ENCODE measurements around the gene LILRB5. TPM values are rescaled to one million over a fixed set of nuclear protein-coding genes. Genes with fewer than 3 reads are reported as not detected.
"Not testable (repeated sequence)": the region's sequence is repeated elsewhere in the genome, so short reads cannot be mapped to it uniquely, and the experiment has no call there.

Gene LILRB5
- total and polyA plus RNA-seq, 4 donors: 2.2 to 5.8 (median 3.5) TPM

DNA sequence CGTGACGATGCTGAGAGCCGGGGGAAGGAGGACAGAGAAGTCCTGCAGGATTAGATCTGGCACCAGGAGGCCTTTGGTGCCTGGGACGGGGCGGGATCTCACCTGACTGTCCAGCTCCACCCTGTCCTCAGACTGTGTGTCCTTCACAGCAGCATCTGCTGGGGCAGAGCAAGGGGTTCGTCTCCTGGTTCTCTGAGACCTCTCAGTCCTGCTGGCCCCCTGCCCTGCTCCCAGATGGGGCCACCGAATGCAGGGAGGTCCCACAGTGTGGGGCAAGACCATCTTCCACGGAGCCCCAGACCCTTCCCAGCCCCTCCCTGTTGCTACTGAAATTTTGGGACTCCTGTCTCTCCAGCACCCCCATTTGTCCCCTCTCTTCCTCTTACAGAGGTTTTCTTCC is 38.8 kb downstream of the LILRB5 start:
- TF ChIP-seq, protein P1, sequence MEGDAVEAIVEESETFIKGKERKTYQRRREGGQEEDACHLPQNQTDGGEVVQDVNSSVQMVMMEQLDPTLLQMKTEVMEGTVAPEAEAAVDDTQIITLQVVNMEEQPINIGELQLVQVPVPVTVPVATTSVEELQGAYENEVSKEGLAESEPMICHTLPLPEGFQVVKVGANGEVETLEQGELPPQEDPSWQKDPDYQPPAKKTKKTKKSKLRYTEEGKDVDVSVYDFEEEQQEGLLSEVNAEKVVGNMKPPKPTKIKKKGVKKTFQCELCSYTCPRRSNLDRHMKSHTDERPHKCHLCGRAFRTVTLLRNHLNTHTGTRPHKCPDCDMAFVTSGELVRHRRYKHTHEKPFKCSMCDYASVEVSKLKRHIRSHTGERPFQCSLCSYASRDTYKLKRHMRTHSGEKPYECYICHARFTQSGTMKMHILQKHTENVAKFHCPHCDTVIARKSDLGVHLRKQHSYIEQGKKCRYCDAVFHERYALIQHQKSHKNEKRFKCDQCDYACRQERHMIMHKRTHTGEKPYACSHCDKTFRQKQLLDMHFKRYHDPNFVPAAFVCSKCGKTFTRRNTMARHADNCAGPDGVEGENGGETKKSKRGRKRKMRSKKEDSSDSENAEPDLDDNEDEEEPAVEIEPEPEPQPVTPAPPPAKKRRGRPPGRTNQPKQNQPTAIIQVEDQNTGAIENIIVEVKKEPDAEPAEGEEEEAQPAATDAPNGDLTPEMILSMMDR (IDR thresholded peaks at IDR 0.05; ENCODE audit: control extremely low read depth, extremely low read depth): no peak
- Histone ChIP-seq H3K4me3 (no peak overlapping the region), H3K9me3 (ENCODE audit: control insufficient read depth in 4 of 4, insufficient read depth in 3 of 4, low read length in 3 of 4) (no peaks in the 10 kb centered on the region), H3K4me1 (ENCODE audit: control insufficient read depth in 5 of 5, insufficient read depth in 5 of 5, low read length in 5 of 5) (no peaks in the 10 kb centered on the region), H3K36me3 (ENCODE audit: control insufficient read depth in 4 of 4, insufficient read depth in 4 of 4, low read length in 4 of 4) (peaks cover 0 to 6% (median 0%) of the 10 kb centered on the region in 4 donors), H3K27me3 (ENCODE audit: control insufficient read depth in 3 of 3, insufficient read depth in 3 of 3, low read length in 2 of 3) (peaks cover 0 to 5% (median 0%) of the 10 kb centered on the region in 3 donors), H3K27ac (ENCODE audit: low read depth in 1 of 2, low read length in 1 of 2) (no peak overlapping the region), H3K9ac (ENCODE audit: insufficient read depth in 1 of 2, low read length in 2 of 2) (no peak overlapping the region)
- ATAC-seq (ENCODE audit: insufficient read depth, low FRiP score) (no peak), DNase-seq (no peak)
- 80 to 84% methylated on average over 8 of the region's 8 CpGs for WGBS, 2 donors

DNA sequence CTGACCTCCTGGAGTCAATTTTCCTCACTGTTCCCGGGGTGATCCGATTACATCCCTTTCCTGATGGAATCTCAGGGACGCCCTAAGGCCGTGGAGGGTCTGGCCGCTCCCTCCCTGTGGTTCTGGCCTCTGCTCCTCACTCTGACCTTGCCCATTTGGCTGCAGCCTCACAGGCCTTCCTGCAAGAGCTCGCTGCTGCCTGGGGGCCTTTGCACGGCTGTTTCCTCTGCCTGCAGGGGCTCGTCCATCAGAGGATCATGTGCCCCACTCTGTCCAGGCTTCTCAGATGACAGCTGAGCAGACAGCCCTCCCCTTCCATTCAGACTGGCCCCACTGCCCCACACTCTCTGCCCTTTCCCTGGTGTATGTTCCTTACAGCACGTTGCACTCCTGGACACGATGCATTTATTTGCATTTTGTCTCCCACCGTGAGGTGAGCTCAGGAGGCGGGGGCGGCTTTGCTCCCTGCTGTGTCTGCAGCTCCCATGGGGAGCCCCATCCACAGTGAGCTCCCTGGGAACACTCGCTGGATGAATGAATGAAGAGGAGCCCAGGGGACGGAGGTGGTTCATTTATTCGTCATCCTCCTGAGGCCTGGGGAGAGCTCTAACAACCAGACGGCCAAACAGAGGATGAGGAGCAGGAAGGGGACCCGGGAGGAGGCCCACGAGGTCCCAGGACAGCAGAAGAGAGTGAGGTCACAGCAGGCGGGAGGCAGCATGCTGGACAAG is 39.4 kb downstream of the LILRB5 start:
- H3K36me3 ChIP-seq (ENCODE audit: control insufficient read depth in 4 of 4, insufficient read depth in 4 of 4, low read length in 4 of 4); DNase-seq; H3K4me1 ChIP-seq (ENCODE audit: control insufficient read depth in 5 of 5, insufficient read depth in 5 of 5, low read length in 5 of 5); H3K9me3 ChIP-seq (ENCODE audit: control insufficient read depth in 4 of 4, insufficient read depth in 3 of 4, low read length in 3 of 4); ATAC-seq (ENCODE audit: insufficient read depth, low FRiP score); H3K27me3 ChIP-seq (ENCODE audit: control insufficient read depth in 3 of 3, insufficient read depth in 3 of 3, low read length in 2 of 3); H3K9ac ChIP-seq (ENCODE audit: insufficient read depth in 1 of 2, low read length in 2 of 2); H3K27ac ChIP-seq (ENCODE audit: low read depth in 1 of 2, low read length in 1 of 2); H3K4me3 ChIP-seq: not testable (repeated sequence)
- WGBS, 2 donors: 62 to 68% methylated on average over 14 to 17 of the region's 20 CpGs

DNA sequence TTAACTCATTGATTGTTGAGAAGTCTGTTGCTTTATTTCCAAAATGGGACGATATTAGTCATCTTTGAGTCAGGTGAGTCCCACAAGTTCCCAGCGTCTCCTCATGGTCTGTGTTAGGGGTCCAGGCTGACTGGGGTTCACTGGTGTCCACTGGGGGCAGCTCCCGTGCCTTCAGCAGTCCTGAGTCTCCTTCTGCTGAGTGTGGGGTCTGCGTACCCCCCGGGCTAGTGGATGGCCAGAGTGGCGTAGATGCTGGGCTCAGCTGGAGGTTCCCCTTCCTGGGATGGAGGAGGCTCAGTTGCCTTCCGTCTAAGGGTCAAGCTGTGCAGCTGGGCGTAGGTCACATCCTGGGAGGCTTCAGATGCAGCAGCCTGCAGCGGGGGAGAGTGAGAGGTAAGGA is 40.2 kb downstream of the LILRB5 start:
- TF ChIP-seq, protein P1 (IDR thresholded peaks at IDR 0.05; ENCODE audit: control extremely low read depth, extremely low read depth): no peak
- Histone ChIP-seq H3K9ac (ENCODE audit: insufficient read depth in 1 of 2, low read length in 2 of 2) (no peak overlapping the region), H3K36me3 (ENCODE audit: control insufficient read depth in 4 of 4, insufficient read depth in 4 of 4, low read length in 4 of 4) (peaks cover 0 to 6% (median 0%) of the 10 kb centered on the region in 4 donors), H3K4me3 (no peak overlapping the region), H3K9me3 (ENCODE audit: control insufficient read depth in 4 of 4, insufficient read depth in 3 of 4, low read length in 3 of 4) (no peaks in the 10 kb centered on the region), H3K4me1 (ENCODE audit: control insufficient read depth in 5 of 5, insufficient read depth in 5 of 5, low read length in 5 of 5) (no peaks in the 10 kb centered on the region), H3K27me3 (ENCODE audit: control insufficient read depth in 3 of 3, insufficient read depth in 3 of 3, low read length in 2 of 3) (no peaks in the 10 kb centered on the region), H3K27ac (ENCODE audit: low read depth in 1 of 2, low read length in 1 of 2) (no peak overlapping the region)
- DNase-seq (no peak), ATAC-seq (ENCODE audit: insufficient read depth, low FRiP score) (no peak)
- 85 to 90% methylated on average over 9 of the region's 9 CpGs for WGBS, 2 donors

DNA sequence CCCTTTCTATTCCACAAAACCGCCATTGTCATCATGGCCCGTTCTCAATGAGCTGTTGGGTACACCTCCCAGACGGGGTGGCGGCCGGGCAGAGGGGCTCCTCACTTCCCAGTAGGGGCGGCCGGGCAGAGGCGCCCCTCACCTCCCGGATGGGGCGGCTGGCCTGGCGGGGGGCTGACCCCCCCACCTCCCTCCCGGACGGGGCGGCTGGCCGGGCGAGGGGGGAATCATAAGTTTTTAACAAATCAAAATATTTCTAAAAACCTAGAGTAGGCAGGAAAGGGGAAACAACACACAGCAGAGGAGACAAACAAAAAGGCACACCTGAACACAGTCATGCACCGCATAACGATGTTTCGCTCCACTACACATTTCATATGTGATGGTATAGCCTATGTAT is 42.3 kb downstream of the LILRB5 start:
- peaks cover 0 to 15% (median 5%) of the 10 kb centered on the region in 5 donors for H3K4me1 ChIP-seq (ENCODE audit: control insufficient read depth in 5 of 5, insufficient read depth in 5 of 5, low read length in 5 of 5)
- H3K9ac ChIP-seq (ENCODE audit: insufficient read depth in 1 of 2, low read length in 2 of 2); DNase-seq; H3K4me3 ChIP-seq; H3K27me3 ChIP-seq (ENCODE audit: control insufficient read depth in 3 of 3, insufficient read depth in 3 of 3, low read length in 2 of 3); H3K9me3 ChIP-seq (ENCODE audit: control insufficient read depth in 4 of 4, insufficient read depth in 3 of 4, low read length in 3 of 4); H3K27ac ChIP-seq (ENCODE audit: low read depth in 1 of 2, low read length in 1 of 2); H3K36me3 ChIP-seq (ENCODE audit: control insufficient read depth in 4 of 4, insufficient read depth in 4 of 4, low read length in 4 of 4); ATAC-seq (ENCODE audit: insufficient read depth, low FRiP score): not testable (repeated sequence)
- 94 to 95% methylated on average over 13 to 14 of the region's 19 CpGs for WGBS, 2 donors

DNA sequence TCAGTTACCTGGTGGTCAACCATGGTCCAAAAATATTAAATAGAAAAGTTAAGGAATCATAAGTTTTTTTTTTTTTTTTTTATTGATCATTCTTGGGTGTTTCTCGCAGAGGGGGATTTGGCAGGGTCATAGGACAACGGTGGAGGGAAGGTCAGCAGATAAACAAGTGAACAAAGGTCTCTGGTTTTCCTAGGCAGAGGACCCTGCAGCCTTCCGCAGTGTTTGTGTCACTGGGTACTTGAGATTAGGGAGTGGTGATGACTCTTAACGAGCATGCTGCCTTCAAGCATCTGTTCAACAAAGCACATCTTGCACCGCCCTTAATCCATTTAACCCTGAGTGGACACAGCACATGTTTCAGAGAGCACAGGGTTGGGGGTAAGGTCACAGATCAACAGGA is 42.9 kb downstream of the LILRB5 start:
- H3K4me3 ChIP-seq; H3K36me3 ChIP-seq (ENCODE audit: control insufficient read depth in 4 of 4, insufficient read depth in 4 of 4, low read length in 4 of 4); DNase-seq; H3K27me3 ChIP-seq (ENCODE audit: control insufficient read depth in 3 of 3, insufficient read depth in 3 of 3, low read length in 2 of 3); H3K27ac ChIP-seq (ENCODE audit: low read depth in 1 of 2, low read length in 1 of 2); ATAC-seq (ENCODE audit: insufficient read depth, low FRiP score); H3K9me3 ChIP-seq (ENCODE audit: control insufficient read depth in 4 of 4, insufficient read depth in 3 of 4, low read length in 3 of 4); H3K9ac ChIP-seq (ENCODE audit: insufficient read depth in 1 of 2, low read length in 2 of 2): not testable (repeated sequence)
- H3K4me1 ChIP-seq (ENCODE audit: control insufficient read depth in 5 of 5, insufficient read depth in 5 of 5, low read length in 5 of 5): peaks cover 3 to 21% (median 10%) of the 10 kb centered on the region in 5 donors
- 62 to 100% methylated on average over 1 to 2 of the region's 5 CpGs for WGBS, 2 donors

All from lung (tissue), 12 donors.